Measurements from ENCODE around the gene ARHGEF10L.

DNA sequence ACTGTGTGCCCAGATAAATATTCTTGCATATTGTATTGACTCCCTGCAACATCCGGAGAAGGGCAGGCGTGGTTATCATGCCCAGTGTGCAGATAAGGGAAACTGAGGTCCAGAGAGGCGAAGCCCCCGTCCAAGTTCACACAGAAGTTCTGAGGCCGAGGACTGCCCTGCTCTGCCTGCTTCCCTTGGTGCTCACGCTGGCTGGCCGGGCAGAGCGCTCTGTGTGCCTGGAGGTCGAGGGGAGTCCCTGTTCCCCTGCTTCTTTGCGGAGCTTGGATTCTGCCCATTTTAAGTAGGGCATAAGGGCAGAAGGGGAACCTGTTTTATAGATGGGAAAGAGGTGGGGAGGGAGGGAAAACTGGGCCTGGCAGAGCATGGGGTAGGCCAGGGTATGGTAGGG is 122.8 kb downstream of the ARHGEF10L start:
- no peak for TF ChIP-seq POLR2AphosphoS5 (IDR thresholded peaks at IDR 0.05; ENCODE audit: low read depth)
- TF ChIP-seq, protein P1, sequence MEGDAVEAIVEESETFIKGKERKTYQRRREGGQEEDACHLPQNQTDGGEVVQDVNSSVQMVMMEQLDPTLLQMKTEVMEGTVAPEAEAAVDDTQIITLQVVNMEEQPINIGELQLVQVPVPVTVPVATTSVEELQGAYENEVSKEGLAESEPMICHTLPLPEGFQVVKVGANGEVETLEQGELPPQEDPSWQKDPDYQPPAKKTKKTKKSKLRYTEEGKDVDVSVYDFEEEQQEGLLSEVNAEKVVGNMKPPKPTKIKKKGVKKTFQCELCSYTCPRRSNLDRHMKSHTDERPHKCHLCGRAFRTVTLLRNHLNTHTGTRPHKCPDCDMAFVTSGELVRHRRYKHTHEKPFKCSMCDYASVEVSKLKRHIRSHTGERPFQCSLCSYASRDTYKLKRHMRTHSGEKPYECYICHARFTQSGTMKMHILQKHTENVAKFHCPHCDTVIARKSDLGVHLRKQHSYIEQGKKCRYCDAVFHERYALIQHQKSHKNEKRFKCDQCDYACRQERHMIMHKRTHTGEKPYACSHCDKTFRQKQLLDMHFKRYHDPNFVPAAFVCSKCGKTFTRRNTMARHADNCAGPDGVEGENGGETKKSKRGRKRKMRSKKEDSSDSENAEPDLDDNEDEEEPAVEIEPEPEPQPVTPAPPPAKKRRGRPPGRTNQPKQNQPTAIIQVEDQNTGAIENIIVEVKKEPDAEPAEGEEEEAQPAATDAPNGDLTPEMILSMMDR (IDR thresholded peaks at IDR 0.05; ENCODE audit: insufficient read depth, low read length) = no peak
